GM18505 (cell line): ENCODE data around the gene CACNG3.
"Not testable (repeated sequence)": the region's sequence is repeated elsewhere in the genome, so short reads cannot be mapped to it uniquely, and the experiment has no call there.

Source experiments
- ATAC-seq: cut with Tn5 transposase; IDR thresholded peaks from one replicate; pipeline ENCODE4 v1.9.1; 2021; ENCODE audit not compliant: unreplicated experiment
- POLR2A ChIP-seq: IDR thresholded peaks from 4 replicates; pipeline ENCODE4 v1.6.1; 2011; ENCODE audit warnings: borderline replicate concordance; ENCODE audit not compliant: insufficient read depth, insufficient read length; ENCODE audit errors: extremely low read depth

Gene CACNG3

GRCh38 chr16:24324421-24324820, 68.3 kb downstream of the CACNG3 start:
- no peak for ATAC-seq
- no peak for TF ChIP-seq POLR2A

DNA sequence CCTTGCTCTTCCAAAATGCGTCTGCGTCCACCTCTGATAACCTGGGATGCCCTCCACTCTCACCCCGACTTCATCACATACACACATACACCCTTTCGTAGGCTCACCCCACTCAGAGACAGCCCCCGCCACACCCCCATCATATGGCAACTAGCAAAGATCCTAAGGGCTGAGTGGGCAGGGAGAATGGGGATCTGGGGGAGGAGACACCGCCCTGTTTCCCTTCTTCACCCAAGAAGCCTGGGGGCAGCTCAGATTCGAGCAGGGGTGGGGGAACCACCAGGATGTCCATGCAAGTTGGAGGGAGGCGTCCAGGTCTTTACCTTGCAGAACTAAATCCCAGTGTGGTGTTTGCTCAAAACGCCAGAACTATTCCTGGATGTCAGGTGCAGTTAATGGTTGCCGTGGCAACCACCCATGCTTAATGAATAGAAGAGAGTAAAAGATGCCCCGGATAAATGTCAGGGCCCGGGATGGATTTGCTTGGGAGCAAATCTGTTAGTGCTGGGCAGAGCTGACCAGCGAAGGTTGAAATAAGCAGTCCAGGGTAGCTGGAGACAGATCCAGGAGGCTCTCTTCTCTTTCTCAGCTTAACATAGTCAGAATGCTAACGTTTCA, 72.8 kb downstream of the CACNG3 start:
- TF ChIP-seq POLR2A = no peak
- no peak for ATAC-seq

DNA sequence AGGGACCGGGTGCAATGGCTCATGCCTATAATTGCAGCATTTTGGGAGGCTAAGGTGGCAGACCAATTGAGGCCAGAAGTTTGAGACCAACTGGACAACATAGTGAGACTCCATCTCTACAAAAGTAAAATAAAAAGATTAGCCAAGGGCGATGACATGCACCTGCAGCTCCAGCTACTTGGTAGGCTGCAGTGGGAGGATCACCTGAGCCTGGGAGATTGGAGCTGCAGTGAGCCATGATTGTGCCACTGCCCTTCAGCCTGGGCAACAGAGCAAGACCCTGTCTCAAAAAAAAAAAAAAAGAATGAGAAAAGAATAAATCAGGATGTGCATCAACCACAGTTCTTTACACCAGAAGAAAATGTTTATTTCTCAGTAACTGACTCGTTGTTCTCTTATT, 76.0 kb downstream of the CACNG3 start:
- TF ChIP-seq POLR2A = no peak
- ATAC-seq = no peak

DNA sequence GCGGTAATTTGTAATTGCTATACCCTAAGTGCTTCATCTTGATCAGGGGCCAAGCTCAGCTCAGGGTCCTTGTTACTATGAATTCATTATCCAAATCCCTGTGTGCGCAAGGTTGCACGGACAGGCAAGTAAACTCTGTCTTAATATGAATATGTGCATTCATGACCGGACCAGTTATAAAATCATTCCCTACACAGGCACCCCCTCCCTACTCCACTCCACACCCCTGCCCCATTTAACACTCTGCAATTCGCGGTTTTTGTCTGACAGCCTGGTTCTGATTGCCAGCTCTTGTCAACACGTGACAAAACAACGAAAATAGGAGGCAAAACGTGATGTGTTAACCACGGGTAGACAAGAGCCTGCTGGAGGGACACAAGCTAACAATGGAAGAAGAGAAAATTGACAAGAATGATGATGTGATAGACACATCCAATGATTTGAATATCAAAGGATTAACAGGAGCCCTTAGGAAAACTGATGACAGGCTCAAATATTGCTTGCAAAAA, 76.5 kb downstream of the CACNG3 start:
- no peak for ATAC-seq
- TF ChIP-seq POLR2A = no peak

GRCh38 chr16:24336491-24336890, 80.4 kb downstream of the CACNG3 start:
- TF ChIP-seq POLR2A = no peak

GRCh38 chr16:24337013-24337412, 80.9 kb downstream of the CACNG3 start:
- no peak for TF ChIP-seq POLR2A
- no peak for ATAC-seq

More at GRCh38 chr16:24336491-24336890, 80.4 kb downstream of the CACNG3 start:
- ATAC-seq = no peak

DNA sequence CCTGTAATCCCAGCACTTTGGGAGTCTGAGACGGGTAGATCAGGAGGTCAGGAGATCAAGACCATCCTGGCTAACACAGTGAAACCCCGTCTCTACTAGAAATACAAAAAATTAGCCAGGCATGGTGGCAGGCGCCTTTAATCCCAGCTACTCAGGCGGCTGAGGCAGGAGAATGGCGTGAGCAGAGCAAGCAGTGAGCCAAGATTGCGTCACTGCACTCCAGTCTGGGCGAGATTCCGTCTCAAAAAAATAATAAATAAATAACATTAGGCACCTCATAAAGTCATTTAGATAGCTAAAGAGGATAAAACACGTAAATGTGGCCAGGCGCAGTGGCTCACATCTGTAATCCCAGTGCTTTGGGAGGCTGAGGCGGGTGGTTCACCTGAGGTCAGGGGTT, 87.7 kb downstream of the CACNG3 start:
- ATAC-seq = not testable (repeated sequence)

GRCh38 chr16:24344784-24345183, 88.6 kb downstream of the CACNG3 start:
- no peak for ATAC-seq

DNA sequence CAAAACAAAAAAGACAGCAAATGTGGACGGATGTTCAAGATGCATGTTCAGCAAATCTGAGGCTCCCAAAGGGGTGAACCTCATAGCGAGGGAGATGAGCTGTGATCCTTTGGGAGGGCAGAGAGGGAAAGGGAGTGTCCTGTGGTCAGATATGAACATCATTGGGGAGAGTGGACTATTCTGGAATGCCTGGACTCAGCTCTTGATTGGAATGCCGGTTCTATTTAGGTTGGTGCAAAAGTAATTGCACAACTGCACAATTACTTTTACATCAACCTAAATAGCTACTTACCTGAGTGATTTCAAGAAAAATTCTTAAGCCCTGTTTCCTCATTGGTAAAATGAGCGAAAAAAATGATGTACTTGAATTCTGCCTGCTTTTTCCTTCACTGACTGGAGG, 89.6 kb downstream of the CACNG3 start:
- TF ChIP-seq POLR2A = no peak

More at GRCh38 chr16:24344784-24345183, 88.6 kb downstream of the CACNG3 start:
- no peak for TF ChIP-seq POLR2A

DNA sequence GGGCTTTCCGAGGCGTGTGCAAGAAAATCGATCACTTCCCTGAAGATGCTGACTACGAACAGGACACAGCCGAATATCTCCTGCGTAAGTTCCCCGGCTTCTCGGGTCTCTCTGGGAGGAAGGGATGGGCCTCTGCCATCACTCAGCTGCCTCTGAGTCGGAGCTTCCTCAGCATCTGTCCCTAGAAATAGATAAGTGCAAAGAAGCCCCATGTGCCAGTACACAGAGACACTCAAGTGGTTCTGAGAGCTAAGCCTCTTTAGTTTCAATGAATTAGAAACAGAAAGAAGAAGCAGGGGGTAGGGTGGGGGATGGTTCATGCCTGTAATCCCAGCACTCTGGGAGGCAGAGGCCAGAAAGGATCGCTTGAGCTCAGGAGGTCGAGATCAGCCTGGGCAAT, 90.6 kb downstream of the CACNG3 start:
- ATAC-seq = no peak
- no peak for TF ChIP-seq POLR2A

More for the DNA sequence above, 89.6 kb downstream of the CACNG3 start:
- ATAC-seq = no peak

DNA sequence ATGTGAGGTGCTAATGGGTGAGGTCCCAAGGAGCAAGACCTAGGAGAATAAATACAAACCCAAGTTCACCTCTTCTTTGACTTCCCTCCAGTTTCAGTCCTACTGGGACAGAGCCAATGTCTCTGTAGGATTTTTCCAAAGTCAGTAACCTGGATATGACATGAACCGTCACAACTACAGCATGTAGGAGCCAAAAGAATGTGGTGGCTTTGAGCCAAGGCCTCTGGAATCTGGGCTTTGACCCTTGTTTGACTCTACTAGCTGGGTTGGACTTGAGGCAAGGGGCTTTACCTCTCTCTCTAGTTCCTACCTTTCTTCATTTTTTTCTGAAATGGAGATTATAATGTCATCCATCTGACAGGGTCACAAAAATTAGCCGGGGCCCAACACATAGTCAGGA, 91.4 kb downstream of the CACNG3 start:
- ATAC-seq = no peak
- TF ChIP-seq POLR2A = no peak

DNA sequence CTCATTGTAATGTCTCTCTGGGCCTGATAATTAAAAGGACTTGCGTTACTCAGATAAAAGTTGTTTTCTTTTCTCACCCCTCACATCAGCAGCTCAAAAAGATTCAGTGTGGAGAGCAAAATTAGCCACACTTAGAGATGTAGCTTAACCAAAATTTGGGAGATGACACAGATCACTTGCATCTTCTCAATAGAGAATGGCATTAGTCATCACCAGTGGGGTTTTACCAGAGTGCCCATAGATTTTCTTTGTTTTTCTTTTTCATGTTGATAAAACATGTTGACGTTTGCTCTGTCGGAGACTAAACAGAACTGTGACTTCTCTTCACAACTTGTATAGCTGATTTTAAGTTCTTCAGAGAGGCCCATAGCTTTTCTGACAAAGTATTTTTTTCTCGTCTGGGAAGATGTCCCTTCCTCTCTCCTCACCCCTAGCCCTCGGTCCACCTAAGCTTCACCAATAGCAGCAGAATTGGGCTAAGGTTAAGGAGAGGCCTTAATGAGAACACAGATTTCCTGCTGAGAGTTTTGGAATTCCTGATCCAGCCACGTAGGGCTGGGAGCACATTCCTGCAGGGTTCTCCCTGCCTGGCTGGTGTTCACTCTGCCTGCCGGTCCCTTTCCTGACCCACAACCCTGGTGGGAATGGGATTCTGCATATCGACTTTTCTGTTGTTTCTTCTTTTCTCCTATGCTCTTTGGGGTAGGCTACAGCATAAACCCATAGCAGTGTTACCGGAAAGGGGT, 92.6 kb downstream of the CACNG3 start:
- no peak for ATAC-seq
- TF ChIP-seq POLR2A = no peak

- ATAC-seq = no peak
- no peak for TF ChIP-seq POLR2A
Observed at GRCh38 chr16:24349320-24349719, 93.2 kb downstream of the CACNG3 start.

- TF ChIP-seq POLR2A = no peak
- no peak for ATAC-seq
Observed at GRCh38 chr16:24352746-24353145, 96.6 kb downstream of the CACNG3 start.

- ATAC-seq = no peak
- no peak for TF ChIP-seq POLR2A
Observed at GRCh38 chr16:24353622-24354021, 97.5 kb downstream of the CACNG3 start.

DNA sequence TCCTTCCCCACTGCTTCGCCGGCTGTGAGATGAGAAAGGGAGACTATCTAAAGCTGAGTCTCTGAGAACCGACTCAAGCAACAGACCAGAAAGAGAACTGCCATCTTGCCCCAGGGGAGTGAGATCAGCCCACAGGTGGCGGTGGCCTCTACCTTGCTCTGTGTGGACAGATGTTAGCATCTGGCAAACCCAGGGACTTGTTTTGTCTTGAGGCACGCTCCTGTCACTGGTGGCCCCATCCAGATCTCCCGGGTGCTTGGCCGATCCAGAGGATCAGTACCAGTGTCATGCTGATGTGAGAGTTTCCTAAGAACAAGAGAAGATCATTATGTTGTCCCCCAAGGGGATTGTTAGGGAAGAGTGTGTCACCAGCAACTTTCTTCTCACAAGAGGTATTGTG, 101.4 kb downstream of the CACNG3 start:
- no peak for ATAC-seq
- TF ChIP-seq POLR2A = no peak
